Measurements from ENCODE around the gene CERS1.

The CERS1 gene

GRCh38 chr19:18895824-18896341 is at the start of gene CERS1:
Gene CERS1 (minus strand): TSS chr19:18896158. CDS start chr19:18896072, 86 bp downstream.
- FAIRE-seq, result no peak
- DNase-seq (ENCODE audit: insufficient read length, low spot score), result no peak

DNA sequence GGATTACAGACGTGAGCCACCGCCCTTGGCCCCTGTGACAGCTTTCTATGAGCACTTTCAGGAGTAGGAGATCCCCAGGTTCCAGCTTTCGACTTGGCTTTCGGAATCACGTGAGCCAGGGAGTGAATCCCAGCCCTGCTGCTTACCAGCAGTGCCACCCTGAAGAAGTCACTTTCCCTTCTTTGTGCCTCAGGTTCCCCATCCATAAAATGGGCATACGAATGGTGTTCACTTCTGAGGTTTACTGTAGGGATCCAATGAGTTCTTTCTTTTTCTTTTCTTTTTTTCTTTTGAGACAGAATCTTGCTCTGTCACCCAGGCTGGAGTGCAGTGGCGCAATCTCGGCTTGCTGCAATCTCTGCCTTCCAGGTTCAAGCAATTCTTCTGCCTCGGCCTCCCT is 49.3 kb upstream of the CERS1 start:
- FAIRE-seq (no peak), DNase-seq (ENCODE audit: insufficient read length, low spot score) (no peak)

GRCh38 chr19:18943465-18943864 is 47.5 kb upstream of the CERS1 start:
- DNase-seq (ENCODE audit: insufficient read length, low spot score) (no peak), FAIRE-seq (no peak)

DNA sequence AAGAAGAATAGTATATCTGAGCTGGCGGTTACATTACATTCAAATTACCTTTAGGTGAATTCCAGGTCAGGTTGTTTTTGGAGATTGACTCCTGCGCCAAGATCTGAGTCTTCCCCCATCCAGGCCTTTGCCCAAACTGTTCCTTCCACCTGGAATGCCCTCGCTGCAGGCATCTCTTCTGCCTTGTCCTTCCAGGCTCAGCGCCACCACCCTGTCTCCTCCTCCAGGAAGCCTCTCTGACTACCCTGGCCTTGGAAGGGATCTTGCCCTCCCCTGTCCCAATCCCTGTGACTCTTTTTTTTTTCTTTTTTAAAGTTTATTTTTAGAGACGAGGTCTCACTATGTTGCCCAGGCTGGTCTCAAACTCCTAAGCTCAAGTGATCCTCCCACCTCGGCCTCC is 46.7 kb upstream of the CERS1 start:
- DNase-seq (ENCODE audit: insufficient read length, low spot score), result no peak

DNA sequence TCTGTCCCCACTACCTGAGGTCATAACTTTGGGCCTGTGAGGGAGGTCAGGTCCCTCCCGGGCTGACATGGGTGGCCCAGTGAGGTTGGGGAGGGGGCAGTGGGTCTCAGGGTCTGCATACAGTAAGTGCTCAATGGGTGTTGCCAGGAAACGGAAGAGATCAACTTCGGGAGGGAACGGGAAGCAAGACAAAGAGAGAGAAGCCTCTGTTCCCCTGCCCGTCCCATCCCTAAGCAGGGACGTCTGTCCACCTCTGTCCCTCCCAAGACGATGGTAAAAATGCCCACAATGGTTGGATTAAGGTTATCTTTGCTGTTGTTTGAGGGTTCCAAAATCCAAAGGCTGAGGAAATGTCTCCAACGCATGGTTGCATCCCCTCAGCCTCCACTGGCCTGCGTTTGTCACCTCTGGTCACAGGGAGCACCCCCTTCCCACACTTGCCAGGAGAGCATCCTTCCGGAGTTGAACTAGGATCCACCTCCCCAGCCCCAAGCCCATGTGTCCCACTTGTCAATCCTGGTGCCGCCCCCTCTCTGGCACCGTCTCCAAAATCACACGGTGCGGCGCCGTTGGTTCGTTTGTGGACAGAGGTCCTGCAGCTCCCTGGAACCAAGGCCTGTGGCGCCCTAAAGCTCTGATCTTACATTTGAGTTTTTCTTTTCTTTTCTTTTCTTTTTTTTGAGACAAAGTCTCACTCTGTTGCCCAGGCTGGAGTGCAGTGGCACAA is 45.8 kb upstream of the CERS1 start:
- DNase-seq (ENCODE audit: insufficient read length, low spot score) (no peak), FAIRE-seq (no peak)

More for the DNA sequence above, 46.7 kb upstream of the CERS1 start:
- no peak for FAIRE-seq

GRCh38 chr19:18940769-18941627 is 45.0 kb upstream of the CERS1 start, which contains the start of gene HOMER3:
Gene HOMER3 (minus strand): TSS chr19:18941217. CDS start chr19:18938982, 2,235 bp downstream.
- no peak for FAIRE-seq

GRCh38 chr19:18939922-18940768 is 44.2 kb upstream of the CERS1 start:
- no peak for FAIRE-seq

More at GRCh38 chr19:18940769-18941627, 45.0 kb upstream of the CERS1 start, which contains the start of gene HOMER3:
- DNase-seq (ENCODE audit: insufficient read length, low spot score), result peak; percentile 85

GRCh38 chr19:18939163-18939562 is 43.2 kb upstream of the CERS1 start:
- DNase-seq (ENCODE audit: insufficient read length, low spot score), result no peak
- FAIRE-seq, result no peak

More at GRCh38 chr19:18939922-18940768, 44.2 kb upstream of the CERS1 start:
- no peak for DNase-seq (ENCODE audit: insufficient read length, low spot score)

DNA sequence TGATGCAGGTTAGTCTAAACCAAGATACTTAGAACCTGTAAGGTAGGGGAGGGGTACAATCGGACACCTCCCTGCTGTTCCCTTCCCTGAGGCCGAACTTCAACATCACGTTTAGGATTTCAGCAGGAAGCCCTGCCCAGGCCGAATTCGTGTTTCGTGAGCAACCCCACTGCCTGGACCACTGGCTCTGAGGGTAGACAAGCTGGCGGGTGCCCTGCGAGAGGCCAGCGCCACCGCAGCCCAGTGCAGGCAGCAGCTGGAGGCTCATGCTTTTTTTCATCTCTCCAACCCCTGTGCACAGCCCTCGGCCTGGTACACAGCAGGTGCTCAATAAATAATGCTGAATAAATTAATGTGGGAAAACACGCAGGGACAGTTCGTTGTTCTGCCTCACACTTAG is 37.3 kb upstream of the CERS1 start:
- no peak for DNase-seq (ENCODE audit: insufficient read length, low spot score)
- FAIRE-seq, result no peak

DNA sequence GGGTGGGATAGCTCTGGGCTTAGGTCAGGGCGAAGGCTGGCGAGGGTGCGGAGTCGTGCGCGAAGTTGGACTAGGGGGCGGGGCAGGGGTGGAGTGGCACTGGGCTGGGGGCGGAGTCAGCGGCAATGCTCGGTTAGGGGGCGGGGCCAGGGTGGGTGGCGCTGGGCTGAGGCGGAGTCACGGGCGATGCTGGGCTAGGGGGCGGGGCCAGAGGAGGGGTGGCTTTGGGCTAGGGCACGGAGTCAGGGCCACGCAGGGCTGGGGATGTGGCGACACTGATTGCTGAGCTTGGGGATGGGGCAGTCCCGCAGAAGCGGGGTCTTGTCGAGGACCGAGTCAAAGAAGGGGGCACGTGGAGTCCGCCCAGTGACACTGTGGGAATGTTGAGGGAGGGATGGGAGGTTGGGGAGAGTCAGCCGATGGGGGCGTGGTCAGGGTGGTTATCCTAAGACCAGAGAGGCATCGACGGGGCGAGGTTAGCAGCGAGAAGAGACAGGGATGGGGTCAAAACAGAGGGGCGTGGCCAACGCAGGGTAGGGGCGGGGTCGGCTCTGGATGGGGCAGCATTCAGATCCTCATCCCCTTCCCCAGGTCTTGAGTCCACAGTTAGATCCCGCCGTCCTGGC is 36.4 kb upstream of the CERS1 start:
- FAIRE-seq (no peak), DNase-seq (ENCODE audit: insufficient read length, low spot score) (peak; percentile 85)

- DNase-seq (ENCODE audit: insufficient read length, low spot score) (no peak), FAIRE-seq (no peak)
Measured at GRCh38 chr19:18931316-18932162, 35.6 kb upstream of the CERS1 start.

DNA sequence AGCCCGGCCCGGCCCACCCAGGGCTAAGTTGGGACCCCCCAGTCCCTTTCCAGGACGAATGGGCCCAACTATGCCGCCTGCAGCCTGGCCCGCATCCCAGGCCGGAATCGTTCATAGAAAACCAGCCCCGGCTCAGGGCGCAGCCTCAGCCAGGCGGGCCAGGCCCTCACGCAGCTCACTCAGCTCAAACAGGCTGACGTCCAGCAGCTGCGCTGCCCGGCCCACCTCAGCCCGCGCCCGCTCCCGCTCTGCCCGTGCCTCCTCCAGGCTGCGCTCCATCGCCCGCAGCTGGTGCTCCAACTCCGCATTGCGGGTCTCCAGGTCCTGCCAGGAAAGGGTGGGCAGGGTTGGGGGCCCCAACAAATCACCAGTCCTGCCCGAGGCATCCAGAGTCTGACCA is 33.4 kb upstream of the CERS1 start:
- DNase-seq (ENCODE audit: insufficient read length, low spot score), result no peak
- no peak for FAIRE-seq

- FAIRE-seq (no peak), DNase-seq (ENCODE audit: insufficient read length, low spot score) (no peak)
Measured at GRCh38 chr19:18928018-18928805, 32.3 kb upstream of the CERS1 start.

DNA sequence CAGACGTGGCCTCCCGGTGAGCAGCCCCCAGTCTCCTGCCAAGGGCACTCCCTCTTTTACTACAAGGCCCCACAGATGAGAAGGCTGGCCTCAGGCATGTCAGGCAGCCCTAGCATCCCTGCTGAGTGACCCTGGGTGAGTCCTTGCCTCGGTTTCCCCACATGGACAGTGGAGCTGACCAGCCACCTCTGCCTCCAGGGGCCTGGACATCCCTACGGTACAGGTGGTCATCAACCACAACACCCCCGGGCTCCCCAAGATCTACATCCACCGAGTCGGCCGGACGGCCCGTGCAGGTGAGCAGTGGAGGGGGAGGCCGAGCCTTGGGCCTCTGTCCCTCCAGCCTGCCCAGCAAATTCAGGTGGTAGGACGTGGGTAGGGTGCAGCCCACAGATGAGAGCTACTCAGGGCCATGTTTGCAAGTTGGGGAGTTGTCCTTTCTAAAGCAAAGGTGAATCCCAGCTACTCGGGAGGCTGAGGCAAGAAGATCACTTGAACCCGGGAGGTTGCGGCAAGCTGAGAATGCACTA is 28.8 kb upstream of the CERS1 start:
- no peak for DNase-seq (ENCODE audit: insufficient read length, low spot score)
- FAIRE-seq, result no peak

DNA sequence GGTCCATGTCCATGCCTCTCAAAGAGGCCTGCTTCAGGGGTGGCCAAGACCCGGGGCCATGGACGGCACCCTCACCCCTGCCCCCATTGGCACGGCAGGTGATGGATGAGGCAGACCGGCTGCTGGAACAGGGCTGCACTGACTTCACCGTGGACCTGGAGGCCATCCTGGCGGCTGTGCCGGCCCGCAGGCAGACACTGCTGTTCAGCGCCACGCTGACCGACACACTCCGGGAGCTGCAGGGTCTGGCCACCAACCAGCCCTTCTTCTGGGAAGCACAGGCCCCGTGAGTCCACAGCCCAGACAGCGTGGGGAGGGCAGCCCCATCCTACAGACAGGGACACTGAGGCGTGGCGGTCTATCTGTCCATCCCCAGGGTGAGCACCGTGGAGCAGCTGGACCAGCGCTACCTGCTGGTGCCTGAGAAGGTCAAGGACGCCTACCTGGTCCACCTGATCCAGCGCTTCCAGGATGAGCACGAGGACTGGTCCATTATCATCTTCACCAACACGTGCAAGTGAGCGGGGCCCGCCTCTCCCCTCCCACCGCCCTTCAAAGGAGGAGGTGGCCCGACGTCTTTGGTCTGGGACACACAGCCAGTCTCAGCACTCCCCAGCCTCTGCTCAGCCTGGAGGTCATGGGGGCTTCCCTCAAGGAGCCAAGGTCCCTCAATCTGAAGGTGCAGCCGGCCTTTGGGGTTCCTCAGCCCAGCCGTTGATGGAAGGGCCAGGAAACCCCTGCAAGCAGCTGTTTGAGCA is 26.4 kb upstream of the CERS1 start:
- FAIRE-seq, result no peak
- DNase-seq (ENCODE audit: insufficient read length, low spot score), result no peak

- FAIRE-seq (no peak), DNase-seq (ENCODE audit: insufficient read length, low spot score) (no peak)
Measured at GRCh38 chr19:18921593-18921992, 25.6 kb upstream of the CERS1 start.

DNA sequence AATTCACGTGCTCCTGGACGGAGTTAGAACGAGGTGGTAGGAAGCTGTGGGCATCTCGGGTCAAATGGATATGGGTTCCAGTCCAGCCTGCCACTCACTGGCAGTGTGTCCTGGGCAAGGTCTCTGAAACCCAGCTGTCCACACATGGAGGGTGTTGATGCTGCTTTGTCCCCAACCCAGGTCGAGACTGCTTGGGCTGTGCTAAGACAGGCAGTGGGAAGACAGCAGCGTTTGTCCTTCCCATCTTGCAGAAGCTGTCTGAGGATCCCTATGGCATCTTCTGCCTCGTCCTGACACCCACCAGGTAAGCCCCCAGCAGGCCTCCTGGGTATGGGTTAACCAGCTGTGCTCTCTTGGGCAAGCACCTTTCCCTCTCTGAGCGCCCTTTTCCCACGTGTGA is 24.4 kb upstream of the CERS1 start:
- FAIRE-seq (no peak), DNase-seq (ENCODE audit: insufficient read length, low spot score) (no peak)

GRCh38 chr19:18919900-18920214 is 23.9 kb upstream of the CERS1 start:
- DNase-seq (ENCODE audit: insufficient read length, low spot score), result no peak
- no peak for FAIRE-seq
